Measurements from ENCODE around the gene S100A2.

S100A2 gene

GRCh38 chr1:153565529-153566374 lies at the start of gene S100A2:
TSS of gene S100A2 (minus strand) at chr1:153565844. CDS start at chr1:153563877, 1,967 bp downstream.
- DNase-seq (ENCODE audit: low read depth in 2 of 2, low spot score in 1 of 2) = no peak

- DNase-seq (ENCODE audit: low read depth in 2 of 2, low spot score in 1 of 2) = no peak
Measured at GRCh38 chr1:153615406-153615805, 49.8 kb upstream of the S100A2 start.

GRCh38 chr1:153614906-153615305 lies 49.3 kb upstream of the S100A2 start:
- DNase-seq (ENCODE audit: low read depth in 2 of 2, low spot score in 1 of 2) = no peak

GRCh38 chr1:153614189-153614900 lies 48.7 kb upstream of the S100A2 start:
- DNase-seq (ENCODE audit: low read depth in 2 of 2, low spot score in 1 of 2) = no peak

GRCh38 chr1:153613406-153613805 lies 47.8 kb upstream of the S100A2 start:
- DNase-seq (ENCODE audit: low read depth in 2 of 2, low spot score in 1 of 2) = no peak

- DNase-seq (ENCODE audit: low read depth in 2 of 2, low spot score in 1 of 2) = no peak
Measured at GRCh38 chr1:153612755-153613331, 47.2 kb upstream of the S100A2 start, which contains the start of gene S100A16. TSS of gene S100A16 (minus strand) at chr1:153613137. CDS start at chr1:153608151, 4,986 bp downstream.

- no peak for DNase-seq (ENCODE audit: low read depth in 2 of 2, low spot score in 1 of 2)
Measured at GRCh38 chr1:153612111-153612754, 46.6 kb upstream of the S100A2 start.

- DNase-seq (ENCODE audit: low read depth in 2 of 2, low spot score in 1 of 2) = no peak
Measured at GRCh38 chr1:153611356-153611755, 45.7 kb upstream of the S100A2 start.

- DNase-seq (ENCODE audit: low read depth in 2 of 2, low spot score in 1 of 2) = no peak
Measured at GRCh38 chr1:153610811-153611301, 45.2 kb upstream of the S100A2 start.

- no peak for DNase-seq (ENCODE audit: low read depth in 2 of 2, low spot score in 1 of 2)
Measured at GRCh38 chr1:153610334-153610733, 44.7 kb upstream of the S100A2 start.

- DNase-seq (ENCODE audit: low read depth in 2 of 2, low spot score in 1 of 2) = no peak
Measured at GRCh38 chr1:153609585-153609907, 43.9 kb upstream of the S100A2 start.

GRCh38 chr1:153608742-153609584 lies 43.3 kb upstream of the S100A2 start:
- DNase-seq (ENCODE audit: low read depth in 2 of 2, low spot score in 1 of 2) = no peak

GRCh38 chr1:153608089-153608682 lies 42.5 kb upstream of the S100A2 start:
- DNase-seq (ENCODE audit: low read depth in 2 of 2, low spot score in 1 of 2) = no peak

- DNase-seq (ENCODE audit: low read depth in 2 of 2, low spot score in 1 of 2) = no peak
Measured at GRCh38 chr1:153607381-153607780, 41.7 kb upstream of the S100A2 start.

GRCh38 chr1:153606194-153606593 lies 40.5 kb upstream of the S100A2 start:
- DNase-seq (ENCODE audit: low read depth in 2 of 2, low spot score in 1 of 2) = no peak

- DNase-seq (ENCODE audit: low read depth in 2 of 2, low spot score in 1 of 2) = no peak
Measured at GRCh38 chr1:153602749-153603148, 37.1 kb upstream of the S100A2 start.

GRCh38 chr1:153599847-153600246 lies 34.2 kb upstream of the S100A2 start:
- no peak for DNase-seq (ENCODE audit: low read depth in 2 of 2, low spot score in 1 of 2)

GRCh38 chr1:153598309-153599172 lies 32.9 kb upstream of the S100A2 start:
- DNase-seq (ENCODE audit: low read depth in 2 of 2, low spot score in 1 of 2) = no peak

GRCh38 chr1:153597206-153597605 lies 31.6 kb upstream of the S100A2 start:
- no peak for DNase-seq (ENCODE audit: low read depth in 2 of 2, low spot score in 1 of 2)

All from stimulated activated CD8-positive, alpha-beta memory T cell treated with anti-CD3 and anti-CD28 coated beads, Interleukin-4, amount 100 ng/mL, for 1 hour (primary cell).